H1 (cell line): ENCODE results near the gene SMYD3. TPM values are rescaled to one million over a fixed set of nuclear protein-coding genes. Genes with fewer than 3 reads are reported as not detected.

Experiments
- CTCF ChIA-PET: fragments of 300-600 bp; sonication (Branson Sonifier 250); formaldehyde crosslinking; loops from one replicate; lab custom pipeline; 2021; ENCODE audit not compliant: partially characterized antibody; lab: Charles Lee
- POLR2A ChIA-PET: fragments of 300-600 bp; sonication (Branson Sonifier 250); formaldehyde crosslinking; loops from one replicate; lab custom pipeline; 2021; ENCODE audit warnings: inconsistent platforms; ENCODE audit not compliant: partially characterized antibody; lab: Charles Lee
- DNase-seq, 2 experiments: peaks; one replicate each; pipeline versions ENCODE4 v3.0.0 to v3.0.0-alpha.2; 2010 to 2022; ENCODE audit warnings: low spot score in 2 of 2, low read depth in 1 of 2, mixed read lengths in 1 of 2
- FAIRE-seq: peaks from 2 replicates; lab custom pipeline; 2011; peaks lifted over from hg19 to GRCh38; lab: Jason Lieb, UNC
- H2AFZ ChIP-seq: 2 replicates; pipeline ENCODE4 v1.8.1; 2012; ENCODE audit warnings: low read length, inconsistent platforms
- H2AK5ac ChIP-seq: 2 replicates; pipeline ENCODE4 v1.6.1; 2013; ENCODE audit warnings: low read depth, low read length
- H2BK120ac ChIP-seq: replicated peaks from 2 replicates; pipeline ENCODE3; 2013; ENCODE audit warnings: low read depth, low read length, inconsistent platforms
- H2BK12ac ChIP-seq: 2 replicates; pipeline ENCODE4 v1.6.1; 2013; ENCODE audit warnings: low read depth, low read length
- H2BK15ac ChIP-seq: 2 replicates; pipeline ENCODE4 v1.6.1; 2013; ENCODE audit warnings: low read length
- H2BK20ac ChIP-seq: 2 replicates; pipeline ENCODE4 v1.6.1; 2013; ENCODE audit warnings: low read length
- H2BK5ac ChIP-seq: 2 replicates; pipeline ENCODE4 v1.6.1; 2013; ENCODE audit warnings: low read depth, low read length
- H3K14ac ChIP-seq: 2 replicates; pipeline ENCODE4 v1.6.1; 2013; ENCODE audit warnings: inconsistent platforms; ENCODE audit not compliant: insufficient read length
- H3K18ac ChIP-seq: 2 replicates; pipeline ENCODE4 v1.6.1; 2013; ENCODE audit warnings: low read length; ENCODE audit errors: extremely low read depth
- H3K23ac ChIP-seq: 2 replicates; pipeline ENCODE4 v1.6.1; 2013; ENCODE audit warnings: inconsistent platforms; ENCODE audit not compliant: insufficient read length
- H3K23me2 ChIP-seq: 2 replicates; pipeline ENCODE4 v1.6.1; 2013; ENCODE audit warnings: low read depth, low read length
- H3K27ac ChIP-seq: 2 replicates; pipeline ENCODE4 v1.6.1; 2011; ENCODE audit warnings: low read depth, low read length, inconsistent platforms
- H3K27me3 ChIP-seq, 4 experiments: replicated peaks in 1 of 4; 1 replicate in 1 of 4; 2 replicates in 3 of 4; pipeline versions ENCODE4 v1.6.1 to v1.8.1; 2011 to 2013; ENCODE audit warnings: low read length in 3 of 4, mild to moderate bottlenecking in 3 of 4, inconsistent platforms in 2 of 4, mixed read lengths in 2 of 4, moderate library complexity in 1 of 4; ENCODE audit not compliant: control insufficient read depth in 3 of 4, insufficient read depth in 3 of 4; ENCODE audit errors: extremely low read depth in 1 of 4
- H3K36me3 ChIP-seq, 4 experiments: 2 replicates each; pipeline versions ENCODE4 v1.6.1 to v1.8.1; 2011 to 2013; ENCODE audit warnings: mild to moderate bottlenecking in 4 of 4, low read length in 3 of 4, moderate library complexity in 2 of 4, control low read depth in 1 of 4, inconsistent platforms in 1 of 4; ENCODE audit not compliant: insufficient read depth in 4 of 4, control insufficient read depth in 2 of 4
- H3K4ac ChIP-seq: replicated peaks from 2 replicates; pipeline ENCODE3; 2013; ENCODE audit warnings: low read length, low read depth, mixed read lengths, inconsistent platforms; ENCODE audit not compliant: insufficient read length
- H3K4me1 ChIP-seq, 4 experiments: replicated peaks in 1 of 4; 1 replicate in 1 of 4; 2 replicates in 3 of 4; pipeline versions ENCODE4 v1.6.1 to v1.8.1; 2011 to 2013; ENCODE audit warnings: low read length in 3 of 4, inconsistent platforms in 2 of 4, mixed read lengths in 1 of 4; ENCODE audit not compliant: insufficient read depth in 4 of 4, control insufficient read depth in 3 of 4
- H3K4me2 ChIP-seq, 2 experiments: 2 replicates each; pipeline versions ENCODE4 v1.6.1 to v1.8.1; 2011 to 2013; ENCODE audit warnings: low read depth in 2 of 2, low read length in 2 of 2, control low read depth in 1 of 2, inconsistent platforms in 1 of 2, mild to moderate bottlenecking in 1 of 2; ENCODE audit not compliant: insufficient read depth in 1 of 2
- H3K4me3 ChIP-seq, 4 experiments: fragments of 200-600, 300-600 bp in 1 of 4; sonication (generic), shearing (Covaris generic), sonication (Bioruptor Twin) in 1 of 4; 2 replicates each; pipeline versions ENCODE4 v1.5.1 to v1.8.1; 2011 to 2016; ENCODE audit warnings: low read length in 4 of 4, low read depth in 3 of 4, control low read depth in 2 of 4, inconsistent platforms in 2 of 4, mild to moderate bottlenecking in 2 of 4, mixed read lengths in 1 of 4, moderate library complexity in 1 of 4; ENCODE audit not compliant: insufficient read depth in 2 of 4; ENCODE audit errors: extremely low read depth in 1 of 4
- H3K56ac ChIP-seq: replicated peaks from 2 replicates; pipeline ENCODE3; 2013; ENCODE audit warnings: low read depth, mild to moderate bottlenecking, mixed read lengths, low read length, inconsistent platforms; ENCODE audit not compliant: insufficient read length
- H3K79me1 ChIP-seq: 2 replicates; pipeline ENCODE4 v1.6.1; 2013; ENCODE audit warnings: low read depth, low read length, control low read depth
- H3K79me2 ChIP-seq, 2 experiments: 2 replicates each; pipeline versions ENCODE4 v1.6.1 to v1.8.1; 2012 to 2013; ENCODE audit warnings: low read length in 2 of 2, mild to moderate bottlenecking in 2 of 2, inconsistent platforms in 1 of 2; ENCODE audit not compliant: insufficient read depth in 2 of 2, control insufficient read depth in 1 of 2
- H3K9ac ChIP-seq, 4 experiments: replicated peaks in 1 of 4; 1 replicate in 1 of 4; 2 replicates in 3 of 4; pipeline versions ENCODE4 v1.6.1 to v1.8.1; 2011 to 2013; ENCODE audit warnings: low read depth in 3 of 4, low read length in 3 of 4, control low read depth in 2 of 4, mild to moderate bottlenecking in 2 of 4, moderate library complexity in 2 of 4, inconsistent platforms in 1 of 4; ENCODE audit errors: extremely low read depth in 1 of 4
- H3K9me3 ChIP-seq, 2 experiments: 2 replicates each; pipeline versions ENCODE4 v1.6.1 to v1.8.1; 2012 to 2013; ENCODE audit warnings: mild to moderate bottlenecking in 2 of 2, moderate library complexity in 2 of 2, control low read depth in 1 of 2, inconsistent platforms in 1 of 2, low read depth in 1 of 2, low read length in 1 of 2, mixed read lengths in 1 of 2; ENCODE audit not compliant: insufficient read depth in 2 of 2
- H4K20me1 ChIP-seq, 2 experiments: replicated peaks in 1 of 2; 2 replicates each; pipeline versions ENCODE3 to v1.8.1; 2011 to 2013; ENCODE audit warnings: inconsistent platforms in 2 of 2, low read length in 2 of 2, mild to moderate bottlenecking in 1 of 2; ENCODE audit not compliant: insufficient read depth in 2 of 2, control insufficient read depth in 1 of 2
- H4K5ac ChIP-seq: 2 replicates; pipeline ENCODE4 v1.6.1; 2013; ENCODE audit warnings: low read length, low read depth, mixed read lengths, inconsistent platforms; ENCODE audit not compliant: insufficient read length
- H4K8ac ChIP-seq: 2 replicates; pipeline ENCODE4 v1.8.0; 2013; ENCODE audit warnings: mild to moderate bottlenecking, moderate library complexity, low read length, inconsistent platforms; ENCODE audit not compliant: insufficient read depth; ENCODE audit errors: extremely low read depth
- H4K91ac ChIP-seq: replicated peaks from 2 replicates; pipeline ENCODE3; 2013; ENCODE audit warnings: low read length, mixed read lengths, inconsistent platforms; ENCODE audit not compliant: insufficient read length
- BCL11A ChIP-seq, 2 experiments: IDR thresholded peaks; one replicate each; pipeline ENCODE4 v1.6.1; 2011; ENCODE audit warnings: low read depth in 2 of 2, low read length in 2 of 2, mild to moderate bottlenecking in 2 of 2
- EGR1 ChIP-seq: IDR thresholded peaks from 2 replicates; pipeline ENCODE4 v1.6.1; 2011; ENCODE audit warnings: low read depth, low read length, borderline replicate concordance
- MAFK ChIP-seq: IDR thresholded peaks from 2 replicates; pipeline ENCODE4 v1.6.1; 2012; ENCODE audit warnings: low read depth, mild to moderate bottlenecking, improper control_type of control experiment, low read length
- NRF1 ChIP-seq: IDR thresholded peaks from 2 replicates; pipeline ENCODE4 v1.6.1; 2011; ENCODE audit warnings: mild to moderate bottlenecking, low read depth, low read length, improper control_type of control experiment
- POLR2A ChIP-seq, 2 experiments: IDR thresholded peaks; 1 replicate in 1 of 2; 2 replicates in 1 of 2; pipeline ENCODE4 v1.6.1; 2011; ENCODE audit warnings: low read depth in 2 of 2, low read length in 2 of 2, mild to moderate bottlenecking in 2 of 2; ENCODE audit errors: control extremely low read depth in 1 of 2
- RAD21 ChIP-seq, 2 experiments: IDR thresholded peaks in 1 of 2; conservative IDR thresholded peaks in 1 of 2; 2 replicates each; pipeline ENCODE4 v1.6.1; 2011; ENCODE audit warnings: low read depth in 2 of 2, low read length in 2 of 2, improper control_type of control experiment in 1 of 2, inconsistent platforms in 1 of 2, mild to moderate bottlenecking in 1 of 2, moderate library complexity in 1 of 2
- SAP30 ChIP-seq: fragments of 300-600 bp; sonication (generic); IDR thresholded peaks from 2 replicates; pipeline ENCODE4 v1.7.1; 2012; ENCODE audit warnings: low read length, moderate library complexity, mild to moderate bottlenecking, inconsistent platforms; ENCODE audit not compliant: insufficient read depth, insufficient replicate concordance
- SP1 ChIP-seq: IDR thresholded peaks from 2 replicates; pipeline ENCODE4 v1.6.1; 2011; ENCODE audit warnings: low read depth, low read length
- SP4 ChIP-seq: IDR thresholded peaks from 2 replicates; pipeline ENCODE4 v1.6.1; 2012; ENCODE audit warnings: low read length, inconsistent platforms
- YY1 ChIP-seq: IDR thresholded peaks from 2 replicates; pipeline ENCODE4 v1.6.1; 2011; ENCODE audit warnings: low read depth, mild to moderate bottlenecking, low read length
- WGBS, 2 experiments: shearing (Covaris generic) in 1 of 2; methylation state at CpG; one replicate each; pipeline versions ENCODE4 v1.1.6 to v1.1.7; 2013 to 2015; ENCODE audit warnings: low lambda C conversion rate in 2 of 2, mixed read lengths in 2 of 2, inconsistent platforms in 1 of 2, low coverage in 1 of 2, missing lambda C conversion rate in 1 of 2; ENCODE audit not compliant: insufficient replicate concordance in 2 of 2, insufficient coverage in 1 of 2, insufficient read length in 1 of 2; ENCODE audit errors: extremely low coverage in 1 of 2, missing lambda C conversion rate in 1 of 2; 5-methylcytosine and 5-hydroxymethylcytosine counted together
- polyA plus RNA-seq, 7 experiments: library from polyadenylated mRNA; depleted of rRNA in 3 of 7; stranded (reverse) in 5 of 7; unstranded in 2 of 7; fragments of >200 nt in 5 of 7; fragments of 200-250 nt in 2 of 7; gene quantifications; 1 replicate in 5 of 7; 2 replicates in 1 of 7; 4 replicates in 1 of 7; pipeline versions ENCODE4 v1.2.1 to v1.2.3, GENCODE V29; 2011 to 2013; ENCODE audit warnings: missing spikeins in 2 of 7, mixed read lengths in 2 of 7
- total RNA-seq: library from RNA; stranded (reverse); fragmentation: NEBNext Ultra II Directional; extraction: Animal tissue kit (Norgen Biotek cat#: 25700); gene quantifications from 2 replicates; pipeline ENCODE4 v1.2.1, GENCODE V29; 2021

SMYD3 gene
- total and polyA plus RNA-seq, 2 of the 8 experiments (the other 6 are each of a cell fraction or from before 2014, with no cell fraction given): 17.3 to 25.4 TPM

- H2BK15ac ChIP-seq: no peak overlapping the region
- no peaks in the 10 kb centered on the region for H3K79me1 ChIP-seq
- H3K4me3 ChIP-seq: no peak overlapping the region
- H3K9ac ChIP-seq: no peak overlapping the region
- no peak overlapping the region for H2AFZ ChIP-seq
- no peaks in the 10 kb centered on the region for H3K27me3 ChIP-seq
- H2AK5ac ChIP-seq: no peak overlapping the region
- H3K4me2 ChIP-seq: no peak overlapping the region
- no peaks in the 10 kb centered on the region for H3K79me2 ChIP-seq
- H3K56ac ChIP-seq: no peak overlapping the region
- TF ChIP-seq RAD21 (IDR thresholded peaks at IDR 0.05 in 1 of 2, conservative IDR thresholded peaks at IDR 0.05 in 1 of 2; ENCODE audit: low read depth in 2 of 2, low read length in 2 of 2): no peak
- TF ChIP-seq BCL11A (IDR thresholded peaks at IDR 0.05; ENCODE audit: low read depth in 2 of 2, low read length in 2 of 2): no peak
- TF ChIP-seq POLR2A (IDR thresholded peaks at IDR 0.05; ENCODE audit: control extremely low read depth in 1 of 2, low read depth in 2 of 2, low read length in 2 of 2): no peak
- TF ChIP-seq SP1: no peak
- TF ChIP-seq SP4: no peak
- no peak for TF ChIP-seq SAP30
- no peak for TF ChIP-seq MAFK
- no peak for TF ChIP-seq EGR1
- TF ChIP-seq NRF1: no peak
- no peak for TF ChIP-seq YY1
- no peak overlapping the region for H3K14ac ChIP-seq
- ChIA-PET POLR2A (no interaction called here), CTCF (interaction anchor here (0.6 to 7.5 kb wide), 4 partner anchors 10 to 113 kb away, joined by 3 to 41 read pairs (median 3); no protein-coding TSS in a partner anchor)
- no peaks in the 10 kb centered on the region for H3K4me1 ChIP-seq
- H2BK120ac ChIP-seq: no peak overlapping the region
- H3K9me3 ChIP-seq: peaks cover 5 to 10% of the 10 kb centered on the region in 2 experiments; a peak in 3 of 4 replicates
- 95% methylated on average over 2 of the region's 2 CpGs; no CpG with 5 or more reads in 1 of the 2 experiments for WGBS, 2 experiments
- no peak overlapping the region for H2BK5ac ChIP-seq
- H3K23me2 ChIP-seq: no peaks in the 10 kb centered on the region
- no peak overlapping the region for H2BK20ac ChIP-seq
- no peak overlapping the region for H3K18ac ChIP-seq
- H4K5ac ChIP-seq: no peak overlapping the region
- no peaks in the 10 kb centered on the region for H4K20me1 ChIP-seq
- no peak overlapping the region for H2BK12ac ChIP-seq
- no peak overlapping the region for H3K4ac ChIP-seq
- H3K36me3 ChIP-seq: peaks cover 0 to 6% (median 0%) of the 10 kb centered on the region in 4 experiments; a peak in 1 of 8 replicates
- no peak for FAIRE-seq
- H4K91ac ChIP-seq: no peak overlapping the region
- no peak overlapping the region for H3K23ac ChIP-seq
- H4K8ac ChIP-seq: no peak overlapping the region
- no peak overlapping the region for H3K27ac ChIP-seq
- DNase-seq: no peak
Measured at GRCh38 chr1:245898581-245898980, 608.5 kb downstream of the SMYD3 start.
